KMS-11 (cell line): ENCODE data around the gene TARP.

Experiments used
- H2AFZ ChIP-seq: fragments of 200-600 bp; sonication (generic); 2 replicates; pipeline ENCODE4 v1.6.1; 2016; ENCODE audit warnings: antibody characterized with exemption, mixed run types, low read depth
- H3K27ac ChIP-seq: fragments of 200-600 bp; sonication (generic); 2 replicates; pipeline ENCODE4 v1.6.1; 2016; ENCODE audit warnings: mild to moderate bottlenecking, mixed run types
- H3K27me3 ChIP-seq: fragments of 200-600 bp; sonication (generic); 2 replicates; pipeline ENCODE4 v1.6.1; 2017; ENCODE audit warnings: mild to moderate bottlenecking, low read depth, mixed run types, moderate library complexity; ENCODE audit not compliant: insufficient read depth
- H3K36me3 ChIP-seq: fragments of 200-600 bp; sonication (generic); 2 replicates; pipeline ENCODE4 v1.6.1; 2017; ENCODE audit warnings: mild to moderate bottlenecking, mixed run types; ENCODE audit not compliant: insufficient read depth
- H3K4me1 ChIP-seq: fragments of 200-600 bp; sonication (generic); 2 replicates; pipeline ENCODE4 v1.6.1; 2016; ENCODE audit warnings: mild to moderate bottlenecking, low read depth, mixed run types; ENCODE audit not compliant: poor library complexity, severe bottlenecking
- H3K4me2 ChIP-seq: fragments of 200-600 bp; sonication (generic); 2 replicates; pipeline ENCODE4 v1.7.0; 2016; ENCODE audit warnings: mild to moderate bottlenecking, mixed run types
- H3K4me3 ChIP-seq: fragments of 200-600 bp; sonication (generic); IDR thresholded peaks from 2 replicates; pipeline ENCODE4 v1.6.1; 2017; ENCODE audit warnings: low read depth, low read length, mixed read lengths; ENCODE audit not compliant: insufficient read depth
- H3K79me2 ChIP-seq: fragments of 200-600 bp; sonication (generic); 2 replicates; pipeline ENCODE4 v1.6.1; 2016; ENCODE audit warnings: low read depth, mixed run types; ENCODE audit not compliant: insufficient read depth
- H3K9ac ChIP-seq: fragments of 200-600 bp; sonication (generic); 2 replicates; pipeline ENCODE4 v1.6.1; 2016; ENCODE audit warnings: mild to moderate bottlenecking, mixed run types
- H4K20me1 ChIP-seq: fragments of 200-600 bp; sonication (generic); 2 replicates; pipeline ENCODE4 v1.6.1; 2016; ENCODE audit warnings: mild to moderate bottlenecking, mixed run types; ENCODE audit not compliant: insufficient read depth
- TF ChIP-seq, protein P1 (sequence below): fragments of 200-600 bp; sonication (generic); conservative IDR thresholded peaks from 2 replicates; pipeline ENCODE4 v1.6.1; 2017; ENCODE audit warnings: low read depth, mild to moderate bottlenecking, antibody characterized with exemption, low read length, moderate library complexity, mixed read lengths

Gene TARP

DNA sequence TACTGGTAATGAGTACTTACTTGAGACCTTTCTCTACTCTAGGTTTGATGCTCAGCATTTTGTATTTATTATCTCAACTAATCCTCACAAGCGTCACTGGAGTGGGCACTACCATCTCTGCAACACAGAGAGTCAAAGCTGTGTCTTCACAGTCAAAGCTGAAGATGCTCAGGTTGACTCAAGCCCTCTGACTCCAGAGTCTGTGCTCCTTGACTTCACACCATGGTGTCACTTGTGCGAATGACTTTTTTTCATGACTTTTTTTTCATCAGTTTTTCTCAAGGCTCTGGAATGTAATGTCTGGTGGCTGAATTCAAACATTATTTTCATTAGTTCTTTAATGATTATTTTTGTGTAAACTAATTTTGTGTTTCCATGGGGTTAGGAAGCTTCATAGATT, 30.4 kb upstream of the TARP start:
- Histone ChIP-seq H4K20me1 (no peaks in the 10 kb centered on the region), H3K36me3 (no peaks in the 10 kb centered on the region), H3K4me1 (no peaks in the 10 kb centered on the region), H3K4me2 (no peak overlapping the region), H2AFZ (no peak overlapping the region), H3K9ac (no peak overlapping the region), H3K27ac (no peak overlapping the region), H3K4me3 (no peak overlapping the region), H3K27me3 (no peaks in the 10 kb centered on the region), H3K79me2 (no peaks in the 10 kb centered on the region)
- TF ChIP-seq, protein P1, sequence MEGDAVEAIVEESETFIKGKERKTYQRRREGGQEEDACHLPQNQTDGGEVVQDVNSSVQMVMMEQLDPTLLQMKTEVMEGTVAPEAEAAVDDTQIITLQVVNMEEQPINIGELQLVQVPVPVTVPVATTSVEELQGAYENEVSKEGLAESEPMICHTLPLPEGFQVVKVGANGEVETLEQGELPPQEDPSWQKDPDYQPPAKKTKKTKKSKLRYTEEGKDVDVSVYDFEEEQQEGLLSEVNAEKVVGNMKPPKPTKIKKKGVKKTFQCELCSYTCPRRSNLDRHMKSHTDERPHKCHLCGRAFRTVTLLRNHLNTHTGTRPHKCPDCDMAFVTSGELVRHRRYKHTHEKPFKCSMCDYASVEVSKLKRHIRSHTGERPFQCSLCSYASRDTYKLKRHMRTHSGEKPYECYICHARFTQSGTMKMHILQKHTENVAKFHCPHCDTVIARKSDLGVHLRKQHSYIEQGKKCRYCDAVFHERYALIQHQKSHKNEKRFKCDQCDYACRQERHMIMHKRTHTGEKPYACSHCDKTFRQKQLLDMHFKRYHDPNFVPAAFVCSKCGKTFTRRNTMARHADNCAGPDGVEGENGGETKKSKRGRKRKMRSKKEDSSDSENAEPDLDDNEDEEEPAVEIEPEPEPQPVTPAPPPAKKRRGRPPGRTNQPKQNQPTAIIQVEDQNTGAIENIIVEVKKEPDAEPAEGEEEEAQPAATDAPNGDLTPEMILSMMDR: no peak

- Histone ChIP-seq H2AFZ (no peak overlapping the region), H3K79me2 (no peaks in the 10 kb centered on the region), H3K4me3 (no peak overlapping the region), H3K9ac (no peak overlapping the region), H3K4me1 (no peaks in the 10 kb centered on the region), H4K20me1 (no peaks in the 10 kb centered on the region), H3K4me2 (no peak overlapping the region), H3K27ac (no peak overlapping the region), H3K36me3 (no peaks in the 10 kb centered on the region), H3K27me3 (no peaks in the 10 kb centered on the region)
- TF ChIP-seq, protein P1: no peak
Measured at GRCh38 chr7:38300175-38300574, 26.7 kb upstream of the TARP start.

- H4K20me1 ChIP-seq: no peaks in the 10 kb centered on the region
- TF ChIP-seq, protein P1: no peak
- H3K36me3 ChIP-seq: no peaks in the 10 kb centered on the region
- no peak overlapping the region for H3K9ac ChIP-seq
- no peak overlapping the region for H3K4me3 ChIP-seq
- no peak overlapping the region for H2AFZ ChIP-seq
- H3K27me3 ChIP-seq: no peaks in the 10 kb centered on the region
- no peaks in the 10 kb centered on the region for H3K4me1 ChIP-seq
- no peak overlapping the region for H3K4me2 ChIP-seq
- no peak overlapping the region for H3K27ac ChIP-seq
- no peaks in the 10 kb centered on the region for H3K79me2 ChIP-seq
Measured at GRCh38 chr7:38299275-38299931, 26.0 kb upstream of the TARP start.

DNA sequence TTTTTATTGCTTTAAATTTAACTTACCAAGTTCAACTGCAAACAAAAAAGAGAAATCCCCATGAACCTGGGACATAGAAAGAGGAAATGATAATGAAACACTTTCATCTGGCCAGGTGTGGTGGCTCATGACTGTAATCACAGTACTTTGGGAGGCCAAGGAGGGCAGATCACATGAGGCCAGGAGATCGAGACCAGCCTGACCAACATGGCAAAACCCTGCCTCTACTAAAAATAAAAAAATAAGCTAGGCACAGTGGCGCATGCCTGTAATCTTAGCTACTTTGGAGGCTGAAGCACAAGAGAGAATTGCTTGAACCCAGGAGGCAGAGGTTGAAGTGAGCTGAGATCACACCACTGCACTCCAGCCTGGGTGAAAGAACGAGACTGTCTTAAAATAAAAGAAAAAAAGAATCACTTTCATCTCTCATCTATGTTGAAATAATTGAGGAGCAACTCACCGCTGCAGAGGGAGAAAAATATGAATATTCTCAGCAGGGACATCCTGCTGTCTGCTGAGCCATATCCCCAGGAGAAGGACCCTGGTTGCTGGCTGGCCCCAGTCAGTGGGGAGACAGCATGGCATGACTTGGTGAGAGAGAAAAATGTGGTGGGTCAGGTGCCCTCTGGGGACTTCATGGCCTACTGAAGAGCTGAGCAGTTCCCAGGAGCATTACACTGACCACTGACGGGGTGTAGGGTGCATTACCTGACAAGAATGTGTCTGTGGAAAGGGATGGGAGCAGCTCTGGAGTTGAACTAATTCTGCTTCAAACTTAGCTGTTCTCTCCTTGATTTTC, 22.8 kb upstream of the TARP start:
- no peaks in the 10 kb centered on the region for H3K27me3 ChIP-seq
- no peak overlapping the region for H2AFZ ChIP-seq

More for the DNA sequence above, 22.8 kb upstream of the TARP start:
- H3K36me3 ChIP-seq: no peaks in the 10 kb centered on the region
- no peaks in the 10 kb centered on the region for H3K4me1 ChIP-seq
- H3K79me2 ChIP-seq: no peaks in the 10 kb centered on the region
- H3K27ac ChIP-seq: no peak overlapping the region
- H3K4me2 ChIP-seq: no peak overlapping the region
- no peaks in the 10 kb centered on the region for H4K20me1 ChIP-seq
- TF ChIP-seq, protein P1: no peak
- H3K4me3 ChIP-seq: no peak overlapping the region
- no peak overlapping the region for H3K9ac ChIP-seq
